Measurements from ENCODE around the gene MED12L. TPM values are rescaled to one million over a fixed set of nuclear protein-coding genes. Genes with fewer than 3 reads are reported as not detected.

MED12L gene
- total RNA-seq, 1 experiment from 2014 or later, result 14.9 TPM

GRCh38 chr3:151075869-151076562 lies 9.4 kb upstream of the MED12L start:
- no peak for DNase-seq
- Histone ChIP-seq H3K9ac (ENCODE audit: extremely low read depth, insufficient read length, low read length) (no peak overlapping the region), H4K20me1 (ENCODE audit: control insufficient read depth, insufficient read depth, insufficient read length) (no peaks in the 10 kb centered on the region), H3K18ac (ENCODE audit: insufficient read length, low read depth, low read length) (no peak overlapping the region), H2BK12ac (ENCODE audit: insufficient read length, low read depth, low read length) (no peak overlapping the region), H3K27me3 (ENCODE audit: insufficient read depth, low read length) (no peaks in the 10 kb centered on the region), H3K4me1 (ENCODE audit: insufficient read depth, low read length) (no peaks in the 10 kb centered on the region; the same call in 1 of the 2 replicates), H3K9me3 (ENCODE audit: control insufficient read depth, low read depth, low read length) (no peaks in the 10 kb centered on the region), H2AFZ (ENCODE audit: low read length) (no peak overlapping the region), H4K8ac (replicated peaks; ENCODE audit: insufficient read length, low read depth, low read length) (no peak overlapping the region), H3K27ac (ENCODE audit: insufficient read length, low read depth, low read length) (no peak overlapping the region), H3K56ac (ENCODE audit: insufficient read length, low read depth, low read length) (no peak overlapping the region), H4K91ac (ENCODE audit: insufficient read length, low read depth, low read length) (no peak overlapping the region), H2BK15ac (ENCODE audit: low read depth, low read length) (no peak overlapping the region), H2BK120ac (ENCODE audit: low read depth, low read length, poor library complexity, severe bottlenecking) (no peak overlapping the region), H3T11ph (ENCODE audit: low read length) (no peak overlapping the region), H3K14ac (ENCODE audit: insufficient read depth, low read length) (no peak overlapping the region), H3K23ac (ENCODE audit: insufficient read length, low read depth, low read length) (no peak overlapping the region), H2BK20ac (ENCODE audit: low read depth, low read length, poor library complexity, severe bottlenecking) (no peak overlapping the region), H4K5ac (ENCODE audit: insufficient read length, low read depth, low read length) (no peak overlapping the region), H2AK5ac (ENCODE audit: insufficient read length, low read length) (no peak overlapping the region), H3K79me2 (ENCODE audit: insufficient read depth, low read length) (no peaks in the 10 kb centered on the region), H3K23me2 (ENCODE audit: insufficient read length, low read depth, low read length, poor library complexity, severe bottlenecking) (no peaks in the 10 kb centered on the region), H2BK5ac (ENCODE audit: insufficient read length, low read length) (no peak overlapping the region), H3K4ac (ENCODE audit: low read depth, low read length) (no peak overlapping the region), H3K79me1 (ENCODE audit: insufficient read depth, low read depth, low read length, poor library complexity, severe bottlenecking) (no peaks in the 10 kb centered on the region), H3K4me2 (ENCODE audit: insufficient read depth, insufficient read length, low read length) (no peak overlapping the region)
- no peaks in the 10 kb centered on the region for H3K27me3 Mint-ChIP-seq (ENCODE audit: low read depth)
- H3K36me3 Mint-ChIP-seq (ENCODE audit: insufficient read depth in 1 of 3, low read depth in 3 of 3), result no peaks in the 10 kb centered on the region
- no peak for TF ChIP-seq CTCF (conservative IDR thresholded peaks at IDR 0.05)
- H3K4me3 Mint-ChIP-seq, result no peak overlapping the region
- WGBS (ENCODE audit: extremely low coverage, insufficient read length, low lambda C conversion rate), result no CpG with 5 or more reads among the region's 3 CpGs
- H3K4me1 Mint-ChIP-seq, result peaks cover 5 to 6% of the 10 kb centered on the region in 2 experiments; a peak in 3 of 4 replicates
- no peak overlapping the region for H3K27ac Mint-ChIP-seq
- no peaks in the 10 kb centered on the region for H3K9me3 Mint-ChIP-seq

All from H9 (cell line).